GM18520 (cell line): ENCODE data around the gene CNNM1.

Experiments used
- ATAC-seq: cut with Tn5 transposase; IDR thresholded peaks from one replicate; pipeline ENCODE4 v1.9.1; 2021; ENCODE audit not compliant: unreplicated experiment

Gene CNNM1

DNA sequence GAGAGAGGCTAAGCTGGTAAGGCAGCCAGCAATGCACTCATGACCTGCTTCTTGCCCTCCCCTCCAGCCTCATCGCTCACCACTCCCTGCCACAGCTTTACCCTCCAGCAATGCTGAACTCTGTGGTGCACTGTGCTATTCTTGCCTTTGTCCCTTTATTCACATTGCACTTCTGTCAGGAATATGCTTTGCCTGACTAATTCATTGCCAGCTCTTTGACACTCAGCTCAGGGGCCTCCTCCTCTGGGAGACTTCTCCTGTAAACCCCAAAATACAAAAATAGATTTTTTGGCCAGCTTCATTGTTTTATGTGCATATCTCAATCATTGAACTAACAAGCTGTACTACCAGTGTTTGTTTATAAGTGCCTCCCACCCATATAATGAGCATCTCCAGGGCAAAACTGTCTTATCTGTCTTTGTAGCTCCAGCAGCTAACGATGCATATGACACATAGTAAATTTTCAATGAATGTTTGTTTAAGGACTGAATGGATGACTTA lies 8.2 kb downstream of the CNNM1 start:
- ATAC-seq: no peak

GRCh38 chr10:99337901-99338300 lies 8.7 kb downstream of the CNNM1 start:
- ATAC-seq: no peak

- ATAC-seq: no peak
These were observed 9.9 kb downstream of the CNNM1 start for GRCh38 chr10:99339077-99339476.

- ATAC-seq: no peak
These were observed 10.4 kb downstream of the CNNM1 start for GRCh38 chr10:99339563-99340047.

- no peak for ATAC-seq
These were observed 11.5 kb downstream of the CNNM1 start for GRCh38 chr10:99340650-99341049.

DNA sequence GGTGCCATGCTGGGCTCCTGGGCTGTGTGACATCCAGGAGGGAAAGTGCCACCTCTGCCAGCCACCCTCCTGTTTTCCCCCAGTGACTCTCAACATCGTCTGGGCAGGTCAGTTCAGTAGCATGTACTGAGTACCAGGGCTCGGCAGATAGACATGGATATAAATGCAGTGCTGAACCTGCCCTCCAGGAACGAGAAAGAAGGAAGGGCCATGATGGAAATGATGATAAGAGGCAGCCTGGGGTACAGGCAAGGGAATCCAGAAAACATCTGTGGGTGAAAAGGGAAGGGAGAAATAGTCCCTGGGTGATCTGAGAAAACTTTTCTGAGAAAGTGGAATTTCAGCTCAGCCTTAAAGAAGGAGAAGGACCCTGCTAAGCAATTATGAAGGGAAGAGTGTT lies 12.1 kb downstream of the CNNM1 start:
- ATAC-seq: no peak

- no peak for ATAC-seq
These were observed 12.8 kb downstream of the CNNM1 start for GRCh38 chr10:99341860-99342490.

DNA sequence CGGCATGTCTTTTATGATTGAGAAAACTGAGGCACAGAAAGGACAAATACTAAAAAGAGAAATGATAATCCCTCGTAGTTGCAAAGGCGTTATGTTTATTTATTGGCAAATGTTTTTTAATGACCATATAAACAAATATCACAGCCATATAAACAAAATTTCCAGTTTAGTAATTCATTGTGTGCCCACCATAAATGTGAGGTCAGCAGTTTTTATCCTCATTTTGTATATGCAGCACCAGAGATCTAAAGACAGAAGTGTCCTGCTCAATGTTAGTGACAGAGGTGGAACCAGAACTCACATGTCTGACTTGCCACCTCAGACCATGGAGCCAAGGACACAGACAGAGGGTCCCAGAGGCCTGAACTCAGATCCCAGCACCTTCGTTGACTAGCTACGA lies 14.1 kb downstream of the CNNM1 start:
- no peak for ATAC-seq

DNA sequence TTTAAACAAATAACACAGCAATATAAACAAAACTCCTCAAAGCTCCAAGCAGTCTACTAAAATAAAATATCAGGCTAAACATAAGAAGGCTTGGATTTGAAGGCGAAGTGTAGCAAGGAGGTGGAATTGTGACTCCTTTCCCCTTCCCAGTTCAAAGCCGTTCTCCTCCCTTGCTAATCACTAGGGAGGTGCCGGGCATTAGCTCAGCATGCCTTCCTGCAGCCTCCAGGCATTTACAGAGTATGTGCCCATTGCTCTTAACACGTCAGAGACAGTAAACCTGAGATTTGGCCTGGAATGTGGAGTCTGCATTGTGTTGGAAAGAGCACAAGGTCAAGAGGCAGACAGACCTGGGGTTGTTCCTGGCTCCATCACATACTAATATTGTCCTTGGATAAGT lies 15.6 kb downstream of the CNNM1 start:
- no peak for ATAC-seq

DNA sequence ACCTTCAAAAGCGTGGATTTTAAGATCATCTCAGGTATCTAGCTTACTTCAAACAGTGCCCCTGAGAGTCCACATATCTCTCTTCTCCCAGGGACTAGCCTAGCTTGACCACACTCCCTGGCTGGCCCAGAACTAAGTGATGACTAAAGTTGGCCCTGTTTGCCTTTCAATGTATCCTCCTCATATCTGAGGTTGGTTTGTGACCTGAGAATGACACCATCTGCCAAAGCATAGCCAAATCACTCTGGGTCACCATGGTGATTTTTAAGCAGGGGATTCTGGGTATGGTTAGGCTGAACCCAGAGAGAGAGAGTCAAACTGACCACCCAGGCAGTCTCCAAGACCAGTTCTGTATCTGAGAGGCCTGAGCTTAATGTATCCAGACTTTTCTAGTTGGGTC lies 16.2 kb downstream of the CNNM1 start:
- no peak for ATAC-seq

GRCh38 chr10:99346247-99346646 lies 17.1 kb downstream of the CNNM1 start:
- ATAC-seq: no peak

DNA sequence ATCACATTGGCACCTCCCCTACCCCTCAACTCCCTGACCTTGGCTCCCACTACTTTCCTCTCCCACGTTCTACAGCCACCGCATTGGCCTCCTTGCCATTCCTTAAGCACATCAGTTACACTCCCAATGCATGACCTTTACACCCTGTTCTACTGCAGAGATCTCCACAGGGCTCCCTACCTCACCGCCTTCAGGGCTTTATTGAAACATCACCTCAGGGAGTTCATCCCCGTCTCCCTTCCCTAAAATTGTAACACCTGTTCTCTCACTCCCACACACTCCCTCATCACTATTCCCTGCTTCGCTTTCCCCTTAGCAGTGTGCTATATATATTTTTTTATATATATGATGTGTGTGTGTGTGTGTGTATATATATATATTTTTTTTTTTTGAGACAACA lies 18.5 kb downstream of the CNNM1 start:
- no peak for ATAC-seq

GRCh38 chr10:99353182-99353581 lies 24.0 kb downstream of the CNNM1 start:
- ATAC-seq: no peak

- no peak for ATAC-seq
These were observed 28.5 kb downstream of the CNNM1 start for GRCh38 chr10:99357691-99358090.

DNA sequence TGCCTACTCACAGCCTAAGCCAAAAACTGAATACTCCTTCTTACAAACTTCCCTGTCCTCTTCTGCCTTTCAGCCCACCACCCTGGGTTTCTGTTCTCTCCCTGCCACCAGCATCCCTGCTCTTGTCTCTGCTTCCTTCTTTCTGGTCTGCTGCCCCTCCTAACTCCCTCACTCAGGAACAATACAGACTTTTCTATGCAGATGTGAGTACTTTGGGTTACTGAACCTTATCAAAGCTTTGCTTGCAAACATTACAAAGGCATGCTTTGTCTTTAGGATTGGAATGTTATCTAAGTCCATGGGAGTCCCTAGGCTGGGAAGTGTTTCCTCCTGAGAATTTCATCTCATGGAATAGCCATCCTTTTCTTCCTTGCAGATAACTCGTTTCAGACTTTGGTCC lies 28.9 kb downstream of the CNNM1 start:
- no peak for ATAC-seq

DNA sequence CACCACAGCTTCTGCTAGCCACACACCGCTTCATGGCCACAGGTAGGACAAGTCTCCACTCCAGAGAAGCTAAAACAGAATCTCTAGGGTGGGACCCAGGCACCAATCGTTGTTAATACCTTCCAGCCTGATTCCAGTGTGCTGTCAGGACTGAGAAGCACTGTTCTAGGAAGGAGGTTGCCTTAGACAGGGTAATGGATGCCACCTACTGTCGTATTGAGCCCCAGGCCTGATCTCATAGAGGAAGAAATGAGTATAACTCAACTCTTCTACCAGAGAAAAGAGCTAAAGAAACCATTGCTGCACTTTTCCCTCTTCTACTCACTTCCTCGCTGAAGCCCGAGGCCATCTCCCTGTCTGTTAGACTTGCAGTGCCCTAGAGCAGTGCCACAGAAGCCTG lies 31.8 kb downstream of the CNNM1 start:
- no peak for ATAC-seq

DNA sequence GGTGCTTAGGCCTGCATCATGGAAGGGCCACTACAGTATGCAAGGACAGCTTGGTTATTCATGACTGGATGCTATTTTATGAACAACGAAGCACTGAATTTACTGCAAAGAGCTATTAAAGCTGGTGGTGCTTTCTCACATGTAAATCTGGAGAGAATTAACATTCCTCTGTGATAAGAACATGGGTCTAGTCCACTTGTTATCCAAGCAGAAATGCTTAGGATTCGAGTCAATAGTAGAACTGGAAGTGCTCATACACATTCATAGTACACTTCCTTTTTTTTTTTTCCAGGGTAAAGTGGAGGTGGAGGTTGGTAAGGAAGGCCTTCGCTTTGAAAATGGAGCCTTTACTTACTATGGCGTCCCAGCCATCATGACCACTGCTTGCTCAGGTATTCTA lies 35.0 kb downstream of the CNNM1 start:
- ATAC-seq: no peak

DNA sequence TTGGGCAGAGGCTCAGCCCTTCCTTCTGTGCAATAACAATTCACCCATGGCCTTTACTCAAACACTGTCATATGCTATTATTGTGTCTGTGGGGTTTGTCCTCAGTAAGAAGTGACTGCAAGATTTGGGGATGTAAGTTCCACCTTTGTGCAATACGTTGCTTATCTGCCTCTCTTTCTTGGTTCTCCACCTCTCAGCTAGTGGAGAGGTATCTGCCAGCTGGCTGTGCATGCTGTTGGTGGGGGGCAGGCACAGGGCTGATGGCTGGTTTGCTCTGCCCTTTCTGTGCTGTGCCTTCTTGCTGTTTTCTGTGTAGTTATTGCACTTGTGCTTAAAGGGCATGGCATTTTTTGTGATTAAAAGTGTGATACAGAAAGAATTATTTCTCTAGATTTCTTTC lies 36.2 kb downstream of the CNNM1 start:
- ATAC-seq: no peak

DNA sequence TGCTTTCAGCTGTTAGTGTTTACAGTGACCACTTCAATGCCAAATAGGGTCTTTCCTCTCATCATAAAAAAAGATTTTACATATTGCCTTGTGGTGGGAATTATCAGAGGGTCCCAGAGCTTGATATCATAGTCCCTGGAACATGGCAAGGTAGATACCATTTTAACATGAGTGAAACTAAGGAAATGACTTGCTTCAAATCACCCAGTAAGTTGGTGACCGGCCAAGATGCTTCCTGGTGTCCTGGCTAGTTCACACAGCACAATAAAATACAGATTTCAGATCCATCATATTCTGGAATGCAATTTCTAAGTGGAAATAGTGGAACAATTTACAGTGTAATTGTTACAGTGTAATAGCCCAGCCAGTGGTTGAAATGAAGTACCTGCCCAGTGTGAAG lies 36.6 kb downstream of the CNNM1 start:
- ATAC-seq: no peak

GRCh38 chr10:99366666-99367065 lies 37.5 kb downstream of the CNNM1 start:
- ATAC-seq: no peak

DNA sequence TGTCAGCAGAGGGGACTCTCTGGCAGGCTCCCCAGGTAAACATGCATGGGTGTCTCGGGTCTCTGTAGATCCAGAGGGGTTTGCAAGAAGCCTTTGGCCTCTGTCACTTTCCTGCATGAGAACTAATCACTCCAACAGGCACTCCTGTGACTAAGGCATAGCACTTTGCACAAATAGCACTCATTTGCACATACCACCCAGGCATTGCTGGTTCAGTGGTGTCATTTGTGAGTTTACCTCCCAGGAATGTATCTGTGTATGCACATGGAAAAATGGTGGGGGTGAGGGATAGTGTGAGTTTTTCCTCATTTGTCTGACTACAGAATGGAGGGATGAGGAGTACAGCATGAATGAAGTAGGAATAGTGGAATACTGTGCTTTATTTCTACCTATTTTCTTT lies 39.5 kb downstream of the CNNM1 start:
- no peak for ATAC-seq

GRCh38 chr10:99369126-99369525 lies 40.0 kb downstream of the CNNM1 start:
- ATAC-seq: no peak

GRCh38 chr10:99369551-99369950 lies 40.4 kb downstream of the CNNM1 start:
- no peak for ATAC-seq
